ENCODE data around the gene PIRT. TPM values are rescaled to one million over a fixed set of nuclear protein-coding genes. Genes with fewer than 3 reads are reported as not detected.

The PIRT gene
- total RNA-seq, 1 experiment from 2014 or later: not detected

GRCh38 chr17:10807704-10808128, 30.2 kb downstream of the PIRT start:
- no peak for ATAC-seq
- no peaks in the 10 kb centered on the region for H3K36me3 ChIP-seq (ENCODE audit: control insufficient read depth, insufficient read depth, low read length)
- no peak for DNase-seq (ENCODE audit: low read depth, low spot score)
- no peak overlapping the region for H3K27ac ChIP-seq (ENCODE audit: low read length)
- no peak for TF ChIP-seq SIN3A (IDR thresholded peaks at IDR 0.05; ENCODE audit: borderline replicate concordance, insufficient read depth, low read depth, low read length)
- no peak for TF ChIP-seq CTCF (IDR thresholded peaks at IDR 0.05)
- TF ChIP-seq TCF7L2 (IDR thresholded peaks at IDR 0.05; ENCODE audit: low read depth, low read length): no peak
- no peak for TF ChIP-seq REST (IDR thresholded peaks at IDR 0.05; ENCODE audit: insufficient read depth in 1 of 2, low read depth in 2 of 2, low read length in 1 of 2)
- TF ChIP-seq POLR2AphosphoS5 (IDR thresholded peaks at IDR 0.05; ENCODE audit: low read depth, low read length): no peak
- BruUV-seq (replicated peaks): no TSS peak
- POLR2A ChIA-PET: no interaction called here
- intact Hi-C loops (cut with micrococcal nuclease; ENCODE audit: unreplicated experiment) (no loop called here), in situ Hi-C loops (cut with HindIII; ENCODE audit: low pct_unique_long_range_greater_than_20kb, low sequenced_read_pairs) (no loop called here)
- no peaks in the 10 kb centered on the region for H3K27me3 ChIP-seq (ENCODE audit: control insufficient read depth, insufficient read depth, low read length)
- H3K4me3 ChIP-seq (ENCODE audit: low read depth in 2 of 2, low read length in 2 of 2): no peak overlapping the region
- no peaks in the 10 kb centered on the region for H3K4me1 ChIP-seq (ENCODE audit: control insufficient read depth, insufficient read depth, low read length)
- H3K9me3 ChIP-seq (ENCODE audit: control insufficient read depth, insufficient read depth, low read depth, low read length): no peaks in the 10 kb centered on the region
- CTCF ChIA-PET: no interaction called here

- BruUV-seq (replicated peaks): no TSS peak
- Histone ChIP-seq H3K27ac (ENCODE audit: low read length) (no peak overlapping the region), H3K9me3 (ENCODE audit: control insufficient read depth, insufficient read depth, low read depth, low read length) (no peaks in the 10 kb centered on the region), H3K4me1 (ENCODE audit: control insufficient read depth, insufficient read depth, low read length) (no peaks in the 10 kb centered on the region), H3K4me3 (ENCODE audit: low read depth in 2 of 2, low read length in 2 of 2) (no peak overlapping the region), H3K36me3 (ENCODE audit: control insufficient read depth, insufficient read depth, low read length) (no peaks in the 10 kb centered on the region), H3K27me3 (ENCODE audit: control insufficient read depth, insufficient read depth, low read length) (no peaks in the 10 kb centered on the region)
- ChIA-PET POLR2A (no interaction called here), CTCF (no interaction called here)
- DNase-seq (ENCODE audit: low read depth, low spot score) (no peak), ATAC-seq (no peak)
- in situ Hi-C loops (cut with HindIII; ENCODE audit: low pct_unique_long_range_greater_than_20kb, low sequenced_read_pairs): no loop called here
- TF ChIP-seq CTCF (IDR thresholded peaks at IDR 0.05) (no peak), REST (IDR thresholded peaks at IDR 0.05; ENCODE audit: insufficient read depth in 1 of 2, low read depth in 2 of 2, low read length in 1 of 2) (no peak), SIN3A (IDR thresholded peaks at IDR 0.05; ENCODE audit: borderline replicate concordance, insufficient read depth, low read depth, low read length) (no peak), TCF7L2 (IDR thresholded peaks at IDR 0.05; ENCODE audit: low read depth, low read length) (no peak), POLR2AphosphoS5 (IDR thresholded peaks at IDR 0.05; ENCODE audit: low read depth, low read length) (no peak)
- intact Hi-C loops (cut with micrococcal nuclease; ENCODE audit: unreplicated experiment): no loop called here
These were observed 31.2 kb downstream of the PIRT start for GRCh38 chr17:10806545-10807262.

All from Panc1 (cell line).